HCT116 (cell line): ENCODE data around the gene CRHR1.

Experiments
- POLR2A ChIP-seq: IDR thresholded peaks from 2 replicates; pipeline ENCODE4 v1.7.0; 2011; ENCODE audit warnings: borderline replicate concordance; ENCODE audit not compliant: insufficient read depth, insufficient read length; ENCODE audit errors: extremely low read depth
- TF ChIP-seq, protein P1 (sequence below), 3 experiments: fragments of 200-600 bp in 1 of 3; sonication (generic) in 1 of 3; IDR thresholded peaks in 2 of 3; conservative IDR thresholded peaks in 1 of 3; 2 replicates each; pipeline ENCODE4 v1.5.1; 2012 to 2017; ENCODE audit warnings: low read depth in 2 of 3, low read length in 2 of 3, antibody characterized with exemption in 1 of 3, borderline replicate concordance in 1 of 3, control low read depth in 1 of 3, mild to moderate bottlenecking in 1 of 3, mixed read lengths in 1 of 3, mixed run types in 1 of 3, moderate library complexity in 1 of 3; ENCODE audit not compliant: insufficient read depth in 1 of 3
- TF ChIP-seq, protein P2 (sequence below): IDR thresholded peaks from 2 replicates; pipeline ENCODE4 v1.6.1; 2012
- TF ChIP-seq, protein P3 (sequence below): IDR thresholded peaks from 2 replicates; pipeline ENCODE4 v1.6.1; 2012; ENCODE audit warnings: low read depth

DNA sequence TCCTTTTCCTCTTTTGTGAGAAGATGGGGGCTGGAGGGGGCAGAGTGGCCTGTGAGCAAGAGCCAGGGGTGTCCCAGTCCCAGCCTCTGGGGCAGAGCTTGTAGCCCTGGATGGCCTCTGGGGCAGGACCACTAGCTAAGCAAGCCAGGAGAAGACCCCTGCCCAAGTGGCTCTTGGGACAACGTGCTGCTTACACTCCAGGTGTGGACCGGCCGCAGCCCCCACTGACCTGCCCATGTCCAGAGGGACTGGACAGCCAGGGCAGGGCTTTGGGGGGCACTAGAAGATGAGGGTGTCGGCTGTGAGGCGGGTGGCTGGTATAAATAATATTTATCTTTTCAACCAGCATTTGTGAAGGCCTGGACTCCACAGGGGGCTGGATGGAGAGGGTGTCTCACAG lies 51.4 kb downstream of the CRHR1 start:
- TF ChIP-seq, protein P1, sequence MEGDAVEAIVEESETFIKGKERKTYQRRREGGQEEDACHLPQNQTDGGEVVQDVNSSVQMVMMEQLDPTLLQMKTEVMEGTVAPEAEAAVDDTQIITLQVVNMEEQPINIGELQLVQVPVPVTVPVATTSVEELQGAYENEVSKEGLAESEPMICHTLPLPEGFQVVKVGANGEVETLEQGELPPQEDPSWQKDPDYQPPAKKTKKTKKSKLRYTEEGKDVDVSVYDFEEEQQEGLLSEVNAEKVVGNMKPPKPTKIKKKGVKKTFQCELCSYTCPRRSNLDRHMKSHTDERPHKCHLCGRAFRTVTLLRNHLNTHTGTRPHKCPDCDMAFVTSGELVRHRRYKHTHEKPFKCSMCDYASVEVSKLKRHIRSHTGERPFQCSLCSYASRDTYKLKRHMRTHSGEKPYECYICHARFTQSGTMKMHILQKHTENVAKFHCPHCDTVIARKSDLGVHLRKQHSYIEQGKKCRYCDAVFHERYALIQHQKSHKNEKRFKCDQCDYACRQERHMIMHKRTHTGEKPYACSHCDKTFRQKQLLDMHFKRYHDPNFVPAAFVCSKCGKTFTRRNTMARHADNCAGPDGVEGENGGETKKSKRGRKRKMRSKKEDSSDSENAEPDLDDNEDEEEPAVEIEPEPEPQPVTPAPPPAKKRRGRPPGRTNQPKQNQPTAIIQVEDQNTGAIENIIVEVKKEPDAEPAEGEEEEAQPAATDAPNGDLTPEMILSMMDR (IDR thresholded peaks at IDR 0.05 in 2 of 3, conservative IDR thresholded peaks at IDR 0.05 in 1 of 3; ENCODE audit: borderline replicate concordance in 1 of 3, insufficient read depth in 1 of 3, low read depth in 2 of 3, low read length in 2 of 3), result no peak
- no peak for TF ChIP-seq POLR2A
- TF ChIP-seq, protein P2, sequence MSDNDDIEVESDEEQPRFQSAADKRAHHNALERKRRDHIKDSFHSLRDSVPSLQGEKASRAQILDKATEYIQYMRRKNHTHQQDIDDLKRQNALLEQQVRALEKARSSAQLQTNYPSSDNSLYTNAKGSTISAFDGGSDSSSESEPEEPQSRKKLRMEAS, result no peak
- TF ChIP-seq, protein P3, sequence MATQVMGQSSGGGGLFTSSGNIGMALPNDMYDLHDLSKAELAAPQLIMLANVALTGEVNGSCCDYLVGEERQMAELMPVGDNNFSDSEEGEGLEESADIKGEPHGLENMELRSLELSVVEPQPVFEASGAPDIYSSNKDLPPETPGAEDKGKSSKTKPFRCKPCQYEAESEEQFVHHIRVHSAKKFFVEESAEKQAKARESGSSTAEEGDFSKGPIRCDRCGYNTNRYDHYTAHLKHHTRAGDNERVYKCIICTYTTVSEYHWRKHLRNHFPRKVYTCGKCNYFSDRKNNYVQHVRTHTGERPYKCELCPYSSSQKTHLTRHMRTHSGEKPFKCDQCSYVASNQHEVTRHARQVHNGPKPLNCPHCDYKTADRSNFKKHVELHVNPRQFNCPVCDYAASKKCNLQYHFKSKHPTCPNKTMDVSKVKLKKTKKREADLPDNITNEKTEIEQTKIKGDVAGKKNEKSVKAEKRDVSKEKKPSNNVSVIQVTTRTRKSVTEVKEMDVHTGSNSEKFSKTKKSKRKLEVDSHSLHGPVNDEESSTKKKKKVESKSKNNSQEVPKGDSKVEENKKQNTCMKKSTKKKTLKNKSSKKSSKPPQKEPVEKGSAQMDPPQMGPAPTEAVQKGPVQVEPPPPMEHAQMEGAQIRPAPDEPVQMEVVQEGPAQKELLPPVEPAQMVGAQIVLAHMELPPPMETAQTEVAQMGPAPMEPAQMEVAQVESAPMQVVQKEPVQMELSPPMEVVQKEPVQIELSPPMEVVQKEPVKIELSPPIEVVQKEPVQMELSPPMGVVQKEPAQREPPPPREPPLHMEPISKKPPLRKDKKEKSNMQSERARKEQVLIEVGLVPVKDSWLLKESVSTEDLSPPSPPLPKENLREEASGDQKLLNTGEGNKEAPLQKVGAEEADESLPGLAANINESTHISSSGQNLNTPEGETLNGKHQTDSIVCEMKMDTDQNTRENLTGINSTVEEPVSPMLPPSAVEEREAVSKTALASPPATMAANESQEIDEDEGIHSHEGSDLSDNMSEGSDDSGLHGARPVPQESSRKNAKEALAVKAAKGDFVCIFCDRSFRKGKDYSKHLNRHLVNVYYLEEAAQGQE, result no peak
